GM12878 (cell line): ENCODE data around the gene DIP2C. TPM values are rescaled to one million over a fixed set of nuclear protein-coding genes. Genes with fewer than 3 reads are reported as not detected.

ENCODE experiments used
- ATAC-seq: fragments of 200-7000 bp; cut with Tn5 transposase; 3 replicates; pipeline ENCODE4 v1.9.1; 2020; ENCODE audit warnings: mild to moderate bottlenecking, moderate library complexity
- BruUV-seq: library from RNA; stranded (reverse); fragments of 400-500 nt; replicated peaks from 2 replicates; lab custom pipeline; 2021; lab: Mats Ljungman, UMichigan
- CTCF ChIA-PET: fragments of 300-600 bp; sonication (Branson Sonifier 250); formaldehyde crosslinking; extraction: SDS; loops from one replicate; lab custom pipeline; 2021; ENCODE audit warnings: inconsistent platforms; lab: Yijun Ruan, JAX
- POLR2A ChIA-PET: fragments of 350-600 bp; formaldehyde crosslinking; extraction: SDS; loops from one replicate; lab custom pipeline; 2021; ENCODE audit warnings: inconsistent platforms; lab: Charles Lee
- RAD21 ChIA-PET: fragments of 300-600 bp; sonication (Branson Sonifier 250); formaldehyde crosslinking; loops from one replicate; lab custom pipeline; 2023; ENCODE audit warnings: antibody characterized with exemption; ENCODE audit not compliant: unreplicated experiment; lab: Charles Lee
- SMC1A ChIA-PET: fragments of 300-600 bp; sonication (Branson Sonifier 250); formaldehyde crosslinking; loops from one replicate; lab custom pipeline; 2023; ENCODE audit not compliant: unreplicated experiment, uncharacterized antibody; lab: Charles Lee
- DNase-seq: peaks from one replicate; pipeline ENCODE4 v3.0.0-alpha.2; 2011; ENCODE audit warnings: low read depth, low spot score
- FAIRE-seq: peaks from 3 replicates; lab custom pipeline; 2011; peaks lifted over from hg19 to GRCh38; lab: Jason Lieb, UNC
- H2AFZ ChIP-seq: 2 replicates; pipeline ENCODE4 v1.6.0; 2011; ENCODE audit warnings: low read depth, low read length, control low read depth; ENCODE audit not compliant: control insufficient read depth
- H3K27ac ChIP-seq: 2 replicates; pipeline ENCODE4 v1.5.1; 2011; ENCODE audit warnings: control low read depth; ENCODE audit not compliant: control insufficient read depth, insufficient read depth
- H3K27me3 ChIP-seq, 2 experiments: replicated peaks in 1 of 2; 2 replicates each; pipeline versions ENCODE4 v1.6.0 to v1.6.1; 2011; ENCODE audit warnings: low read length in 1 of 2; ENCODE audit not compliant: control insufficient read depth in 2 of 2, insufficient read depth in 2 of 2
- H3K36me3 ChIP-seq, 2 experiments: 2 replicates each; pipeline ENCODE4 v1.5.1; 2011; ENCODE audit warnings: low read length in 1 of 2; ENCODE audit not compliant: control insufficient read depth in 2 of 2, insufficient read depth in 2 of 2
- H3K4me1 ChIP-seq: 2 replicates; pipeline ENCODE4 v1.6.1; 2011; ENCODE audit warnings: mild to moderate bottlenecking, low read length, moderate library complexity, mixed read lengths; ENCODE audit not compliant: control insufficient read depth, insufficient read depth
- H3K4me2 ChIP-seq: 2 replicates; pipeline ENCODE4 v1.6.0; 2011; ENCODE audit warnings: control low read depth; ENCODE audit not compliant: control insufficient read depth, insufficient read depth
- H3K4me3 ChIP-seq: fragments of 200-600 bp; sonication (generic); 2 replicates; pipeline ENCODE4 v1.5.1; 2016
- H3K79me2 ChIP-seq: 2 replicates; pipeline ENCODE4 v1.6.0; 2011; ENCODE audit warnings: low read length; ENCODE audit not compliant: control insufficient read depth, insufficient read depth
- H3K9ac ChIP-seq: 2 replicates; pipeline ENCODE4 v1.8.0; 2011; ENCODE audit warnings: low read length, control low read depth, mixed read lengths; ENCODE audit not compliant: control insufficient read depth, insufficient read depth
- H3K9me3 ChIP-seq: replicated peaks from 3 replicates; pipeline ENCODE4 v1.5.1; 2011; ENCODE audit warnings: mild to moderate bottlenecking, low read length; ENCODE audit not compliant: control insufficient read depth, insufficient read depth
- H4K20me1 ChIP-seq: 2 replicates; pipeline ENCODE4 v1.6.0; 2011; ENCODE audit not compliant: control insufficient read depth, insufficient read depth
- BHLHE40 ChIP-seq, 2 experiments: fragments of 450-650 bp in 1 of 2; IDR thresholded peaks; 2 replicates each; pipeline ENCODE4 v1.6.1; 2011 to 2017; ENCODE audit warnings: low read depth in 2 of 2, borderline replicate concordance in 1 of 2, improper control_type of control experiment in 1 of 2, low read length in 1 of 2, mild to moderate bottlenecking in 1 of 2
- CBFB ChIP-seq: IDR thresholded peaks from 2 replicates; pipeline ENCODE4 v1.6.1; 2016; ENCODE audit warnings: antibody characterized with exemption, low read depth
- CEBPB ChIP-seq, 2 experiments: fragments of 150-350 bp in 1 of 2; IDR thresholded peaks; 2 replicates each; pipeline ENCODE4 v1.6.1; 2012 to 2014; ENCODE audit warnings: low read depth in 2 of 2, low read length in 2 of 2, borderline replicate concordance in 1 of 2, inconsistent platforms in 1 of 2
- ESRRA ChIP-seq: IDR thresholded peaks from 2 replicates; pipeline ENCODE4 v1.6.1; 2012; ENCODE audit warnings: mild to moderate bottlenecking, low read length, improper control_type of control experiment
- FOXK2 ChIP-seq: fragments of 450-650 bp; IDR thresholded peaks from 2 replicates; pipeline ENCODE4 v1.6.1; 2017; ENCODE audit warnings: mild to moderate bottlenecking, moderate library complexity
- HCFC1 ChIP-seq: fragments of 150-350 bp; IDR thresholded peaks from 2 replicates; pipeline ENCODE4 v1.6.1; 2014; ENCODE audit warnings: low read length
- MTA2 ChIP-seq: fragments of 450-650 bp; IDR thresholded peaks from 2 replicates; pipeline ENCODE4 v1.6.1; 2016; ENCODE audit warnings: low read depth, mild to moderate bottlenecking, moderate library complexity
- NFYA ChIP-seq: IDR thresholded peaks from 2 replicates; pipeline ENCODE4 v1.6.1; 2011; ENCODE audit warnings: low read depth, mild to moderate bottlenecking, low read length, improper control_type of control experiment, borderline replicate concordance
- NR2C1 ChIP-seq: fragments of 450-650 bp; IDR thresholded peaks from 2 replicates; pipeline ENCODE4 v1.6.1; 2017; ENCODE audit warnings: antibody characterized with exemption, mild to moderate bottlenecking, moderate library complexity
- NR2F1 ChIP-seq: fragments of 450-650 bp; conservative IDR thresholded peaks from 2 replicates; pipeline ENCODE4 v1.6.1; 2017; ENCODE audit warnings: mild to moderate bottlenecking
- NRF1 ChIP-seq: conservative IDR thresholded peaks from 2 replicates; pipeline ENCODE4 v1.6.1; 2011; ENCODE audit warnings: mild to moderate bottlenecking, low read depth, low read length, improper control_type of control experiment
- SMAD5 ChIP-seq: IDR thresholded peaks from 2 replicates; pipeline ENCODE4 v1.6.1; 2016; ENCODE audit warnings: antibody characterized with exemption, low read depth
- SPI1 ChIP-seq: IDR thresholded peaks from 2 replicates; pipeline ENCODE4 v1.6.1; 2011; ENCODE audit warnings: low read depth, mild to moderate bottlenecking, low read length, moderate library complexity, borderline replicate concordance; ENCODE audit not compliant: insufficient read depth
- SREBF2 ChIP-seq: IDR thresholded peaks from 2 replicates; pipeline ENCODE4 v1.6.1; 2012; ENCODE audit warnings: mild to moderate bottlenecking, low read length
- TAF1 ChIP-seq: IDR thresholded peaks from 2 replicates; pipeline ENCODE4 v1.6.1; 2011; ENCODE audit warnings: mild to moderate bottlenecking, low read depth, low read length, borderline replicate concordance
- TARDBP ChIP-seq: IDR thresholded peaks from 2 replicates; pipeline ENCODE4 v1.6.1; 2016; ENCODE audit warnings: borderline replicate concordance
- ZNF207 ChIP-seq: fragments of 450-650 bp; IDR thresholded peaks from 2 replicates; pipeline ENCODE4 v1.6.1; 2014; ENCODE audit warnings: antibody characterized with exemption, mild to moderate bottlenecking, borderline replicate concordance
- ZNF274 ChIP-seq: IDR thresholded peaks from one replicate; pipeline ENCODE4 v1.8.0; 2011; ENCODE audit not compliant: insufficient read length, insufficient read depth
- whole genome bisulfite sequencing: methylation state at CpG from one replicate; pipeline ENCODE4 v1.1.6; 2016; ENCODE audit warnings: low lambda C conversion rate; ENCODE audit not compliant: insufficient replicate concordance, insufficient coverage; ENCODE audit errors: missing lambda C conversion rate; 5-methylcytosine and 5-hydroxymethylcytosine counted together
- in situ Hi-C: fragments of 300-500 bp; cut with MboI; formaldehyde crosslinking; loops from 9 replicates; pipeline ENCODE4 v1.14.3; 2018; ENCODE audit warnings: mixed read lengths
- intact Hi-C: fragments of 100-400 bp; cut with micrococcal nuclease; formaldehyde crosslinking; loops from one replicate; pipeline ENCODE4 v1.14.2; 2022; ENCODE audit not compliant: unreplicated experiment
- polyA plus RNA-seq, 11 experiments: library from polyadenylated mRNA; depleted of rRNA in 4 of 11; unstranded in 6 of 11; stranded (reverse) in 5 of 11; fragments of >200 nt; fragmentation: Nextera tagmentation in 4 of 11; fragmentation: Illumina TruSeq in 1 of 11; extraction: Ambion mirVana in 4 of 11; extraction: Trizol in 1 of 11; gene quantifications; 1 replicate in 1 of 11; 2 replicates in 10 of 11; pipeline versions ENCODE4 v1.2.1 to v1.2.3, GENCODE V29; 2011 to 2016; ENCODE audit warnings: inconsistent platforms in 2 of 11, missing spikeins in 2 of 11, low read depth in 1 of 11
- total RNA-seq, 4 experiments: library from RNA; depleted of rRNA in 3 of 4; stranded (reverse); fragments of >200 nt in 3 of 4; fragmentation: Illumina TruSeq in 1 of 4; extraction: Trizol in 1 of 4; gene quantifications; 2 replicates each; pipeline versions ENCODE4 v1.2.1 to v1.2.3, GENCODE V29; 2013 to 2021
- TF ChIP-seq, protein P1 (sequence below): IDR thresholded peaks from 2 replicates; pipeline ENCODE4 v1.6.1; 2012; ENCODE audit warnings: low read depth, low read length, improper control_type of control experiment

Gene DIP2C
- total and polyA plus RNA-seq, 10 of the 15 experiments (the other 5 are each of a cell fraction or from before 2014, with no cell fraction given), result 0.01 to 0.10 (median 0.06) TPM

GRCh38 chr10:340646-341045 lies 348.8 kb downstream of the DIP2C start:
- no peak overlapping the region for H3K9ac ChIP-seq
- no peak for FAIRE-seq
- CTCF ChIA-PET, result no interaction called here

DNA sequence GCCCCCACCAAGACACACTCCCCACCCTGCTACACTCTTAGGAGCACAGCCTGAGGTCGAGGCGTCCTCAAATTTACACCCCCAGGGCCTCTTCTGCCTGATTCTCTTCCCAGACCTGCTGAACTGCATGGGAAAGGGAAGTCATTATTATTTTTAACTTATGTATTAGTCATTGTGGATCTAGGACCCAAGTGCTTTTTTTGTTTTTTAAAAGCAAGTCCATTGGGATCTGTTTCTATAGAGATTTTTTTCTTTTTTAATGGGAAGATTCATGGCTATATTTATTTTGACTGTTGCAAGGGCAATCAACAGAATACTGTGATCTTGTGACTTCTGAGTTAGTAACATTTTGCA lies 350.5 kb downstream of the DIP2C start:
- CTCF ChIA-PET, result no interaction called here
- no peaks in the 10 kb centered on the region for H3K36me3 ChIP-seq
- TF ChIP-seq BHLHE40 (IDR thresholded peaks at IDR 0.05; ENCODE audit: borderline replicate concordance in 1 of 2, low read depth in 2 of 2, low read length in 1 of 2) (no peak), CEBPB (IDR thresholded peaks at IDR 0.05; ENCODE audit: borderline replicate concordance in 1 of 2, low read depth in 2 of 2, low read length in 2 of 2) (no peak), NR2C1 (no peak), ZNF274 (no peak), SMAD5 (no peak), HCFC1 (no peak), NR2F1 (no peak), NRF1 (no peak), NFYA (no peak), CBFB (no peak), ZNF207 (no peak), FOXK2 (no peak)

More at GRCh38 chr10:340646-341045, 348.8 kb downstream of the DIP2C start:
- Histone ChIP-seq H4K20me1 (no peaks in the 10 kb centered on the region), H3K79me2 (no peaks in the 10 kb centered on the region), H3K36me3 (no peaks in the 10 kb centered on the region; a peak in 1 of 4 replicates), H3K4me3 (no peak overlapping the region), H3K4me1 (no peaks in the 10 kb centered on the region), H2AFZ (no peak overlapping the region), H3K9me3 (no peaks in the 10 kb centered on the region), H3K27me3 (no peaks in the 10 kb centered on the region), H3K4me2 (no peak overlapping the region), H3K27ac (no peak overlapping the region)
- WGBS, result 94% methylated on average over 11 of the region's 11 CpGs
- POLR2A ChIA-PET, result no interaction called here
- BruUV-seq, result no TSS peak
- DNase-seq (no peak), ATAC-seq (no peak)
- SMC1A ChIA-PET, result no interaction called here
- TF ChIP-seq TARDBP (no peak), TAF1 (no peak), SREBF2 (no peak), ESRRA (no peak), SPI1 (no peak), MTA2 (no peak)
- TF ChIP-seq, protein P1, sequence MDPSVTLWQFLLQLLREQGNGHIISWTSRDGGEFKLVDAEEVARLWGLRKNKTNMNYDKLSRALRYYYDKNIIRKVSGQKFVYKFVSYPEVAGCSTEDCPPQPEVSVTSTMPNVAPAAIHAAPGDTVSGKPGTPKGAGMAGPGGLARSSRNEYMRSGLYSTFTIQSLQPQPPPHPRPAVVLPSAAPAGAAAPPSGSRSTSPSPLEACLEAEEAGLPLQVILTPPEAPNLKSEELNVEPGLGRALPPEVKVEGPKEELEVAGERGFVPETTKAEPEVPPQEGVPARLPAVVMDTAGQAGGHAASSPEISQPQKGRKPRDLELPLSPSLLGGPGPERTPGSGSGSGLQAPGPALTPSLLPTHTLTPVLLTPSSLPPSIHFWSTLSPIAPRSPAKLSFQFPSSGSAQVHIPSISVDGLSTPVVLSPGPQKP, result no peak
- RAD21 ChIA-PET, result no interaction called here
- in situ Hi-C loops (no loop called here), intact Hi-C loops (no loop called here)

More for the DNA sequence above, 350.5 kb downstream of the DIP2C start:
- no peaks in the 10 kb centered on the region for H3K27me3 ChIP-seq
- H3K4me1 ChIP-seq, result no peaks in the 10 kb centered on the region
- ChIA-PET SMC1A (no interaction called here), RAD21 (no interaction called here), POLR2A (no interaction called here)
- no peak for ATAC-seq
- no peaks in the 10 kb centered on the region for H3K79me2 ChIP-seq
- H3K9ac ChIP-seq, result no peak overlapping the region
- no peak for DNase-seq
- H3K9me3 ChIP-seq, result no peaks in the 10 kb centered on the region
- intact Hi-C loops, result no loop called here
- BruUV-seq, result no TSS peak
- 74% methylated on average over 2 of the region's 2 CpGs for WGBS
- no peaks in the 10 kb centered on the region for H4K20me1 ChIP-seq
- H3K27ac ChIP-seq, result no peak overlapping the region
- FAIRE-seq, result no peak
- no peak overlapping the region for H2AFZ ChIP-seq
- in situ Hi-C loops, result no loop called here
- H3K4me2 ChIP-seq, result no peak overlapping the region
- no peak overlapping the region for H3K4me3 ChIP-seq
